ENCODE results near the gene ZNF215.

- TF ChIP-seq CTCF (conservative IDR thresholded peaks at IDR 0.05 in 1 of 2, IDR thresholded peaks at IDR 0.05 in 1 of 2; ENCODE audit: low read depth in 1 of 2, low read length in 2 of 2) (no peak), EZH2 (IDR thresholded peaks at IDR 0.05; ENCODE audit: low read length, missing control alignments) (no peak)
Measured at GRCh38 chr11:6888830-6889229, 37.4 kb upstream of the ZNF215 start.
